MCF 10A (cell line): ENCODE data around the gene PIP4P1. TPM values are rescaled to one million over a fixed set of nuclear protein-coding genes. Genes with fewer than 3 reads are reported as not detected.

Experiments used
- BruUV-seq: library from RNA; stranded (reverse); fragments of 400-500 nt; replicated peaks from 2 replicates; lab custom pipeline; 2021; lab: Mats Ljungman, UMichigan
- CTCF ChIA-PET: fragments of 300-600 bp; sonication (Branson Sonifier 250); formaldehyde crosslinking; extraction: SDS; loops from one replicate; lab custom pipeline; 2021; ENCODE audit warnings: antibody characterized with exemption, inconsistent platforms; lab: Yijun Ruan, JAX
- POLR2A ChIA-PET: fragments of 300-600, 350-650 bp; sonication (Branson Sonifier 250); formaldehyde crosslinking; extraction: SDS; loops from one replicate; lab custom pipeline; 2020; ENCODE audit warnings: antibody characterized with exemption, inconsistent platforms; lab: Yijun Ruan, JAX
- DNase-seq: peaks from one replicate; pipeline ENCODE4 v3.0.0-alpha.2; 2018; ENCODE audit not compliant: unreplicated experiment
- H3K27ac Mint-ChIP-seq: one replicate; pipeline ENCODE4 v1.8.0; 2022; ENCODE audit warnings: mild to moderate bottlenecking, low read depth, mixed read lengths; ENCODE audit not compliant: unreplicated experiment
- H3K27me3 Mint-ChIP-seq: one replicate; pipeline ENCODE4 v1.8.0; 2022; ENCODE audit warnings: mixed read lengths; ENCODE audit not compliant: insufficient read depth, unreplicated experiment
- H3K36me3 Mint-ChIP-seq: one replicate; pipeline ENCODE4 v1.8.0; 2022; ENCODE audit warnings: mild to moderate bottlenecking, moderate library complexity, mixed read lengths; ENCODE audit not compliant: insufficient read depth, unreplicated experiment
- H3K4me1 Mint-ChIP-seq: one replicate; pipeline ENCODE4 v1.8.0; 2022; ENCODE audit warnings: mixed read lengths; ENCODE audit not compliant: insufficient read depth, unreplicated experiment
- H3K4me3 Mint-ChIP-seq: one replicate; pipeline ENCODE4 v1.8.0; 2022; ENCODE audit warnings: mild to moderate bottlenecking, moderate library complexity, mixed read lengths; ENCODE audit not compliant: unreplicated experiment
- H3K9me3 Mint-ChIP-seq: one replicate; pipeline ENCODE4 v1.8.0; 2022; ENCODE audit warnings: mixed read lengths; ENCODE audit not compliant: unreplicated experiment
- intact Hi-C: fragments of 100-400 bp; cut with micrococcal nuclease; formaldehyde crosslinking; loops from 2 replicates; pipeline ENCODE4 v1.14.1; 2022
- total RNA-seq: library from RNA; stranded (reverse); gene quantifications from 2 replicates; pipeline ENCODE4 v1.2.3, GENCODE V29; 2022
- TF ChIP-seq, protein P1 (sequence below): fragments of 200-600 bp; IDR thresholded peaks from one replicate; pipeline ENCODE4 v1.8.0; 2022; ENCODE audit warnings: antibody characterized with exemption, mild to moderate bottlenecking; ENCODE audit not compliant: unreplicated experiment

Gene PIP4P1
- total RNA-seq, 1 experiment from 2014 or later: 22.5 TPM

DNA sequence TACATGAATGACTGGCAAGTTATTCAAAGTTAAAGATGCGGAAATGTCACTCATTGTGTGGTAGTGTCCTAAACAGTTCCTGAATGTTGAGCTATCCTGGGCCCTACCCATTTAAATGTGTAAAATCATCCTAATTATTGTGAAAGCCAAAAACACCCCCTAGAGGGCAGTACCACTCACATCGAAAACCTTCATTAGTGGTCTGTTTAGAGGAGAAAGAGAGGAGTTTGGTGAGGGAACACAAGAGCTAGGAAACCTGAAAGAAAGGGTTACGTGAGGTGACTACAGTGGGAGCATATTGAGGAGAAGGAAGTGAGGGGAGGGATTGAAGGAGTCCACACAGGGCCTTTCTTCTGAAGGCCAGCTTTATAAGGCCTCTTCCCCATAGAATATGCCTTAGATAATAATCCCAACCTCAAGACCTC is 45.4 kb downstream of the PIP4P1 start:
- Mint-ChIP-seq H3K9me3 (no peaks in the 10 kb centered on the region), H3K36me3 (no peaks in the 10 kb centered on the region), H3K27ac (no peak overlapping the region), H3K27me3 (no peaks in the 10 kb centered on the region), H3K4me3 (no peak overlapping the region), H3K4me1 (no peaks in the 10 kb centered on the region)
- ChIA-PET CTCF (interaction anchor here (0.6 to 3.8 kb wide), 22 partner anchors 8 to 1759 kb away, joined by 3 to 30 read pairs (median 4); partner anchors contain the start of genes APEX1, OSGEP, PARP2 and PNP), POLR2A (interaction anchor here (0.7 to 5.6 kb wide), 5 partner anchors 39 to 320 kb away, joined by 3 to 77 read pairs (median 4); partner anchors contain the start of genes APEX1 and OSGEP)
- intact Hi-C loops: loop anchor here (1.0 kb wide), 2 partner anchors 88 to 194 kb away; no protein-coding TSS in a partner anchor
- TF ChIP-seq, protein P1, sequence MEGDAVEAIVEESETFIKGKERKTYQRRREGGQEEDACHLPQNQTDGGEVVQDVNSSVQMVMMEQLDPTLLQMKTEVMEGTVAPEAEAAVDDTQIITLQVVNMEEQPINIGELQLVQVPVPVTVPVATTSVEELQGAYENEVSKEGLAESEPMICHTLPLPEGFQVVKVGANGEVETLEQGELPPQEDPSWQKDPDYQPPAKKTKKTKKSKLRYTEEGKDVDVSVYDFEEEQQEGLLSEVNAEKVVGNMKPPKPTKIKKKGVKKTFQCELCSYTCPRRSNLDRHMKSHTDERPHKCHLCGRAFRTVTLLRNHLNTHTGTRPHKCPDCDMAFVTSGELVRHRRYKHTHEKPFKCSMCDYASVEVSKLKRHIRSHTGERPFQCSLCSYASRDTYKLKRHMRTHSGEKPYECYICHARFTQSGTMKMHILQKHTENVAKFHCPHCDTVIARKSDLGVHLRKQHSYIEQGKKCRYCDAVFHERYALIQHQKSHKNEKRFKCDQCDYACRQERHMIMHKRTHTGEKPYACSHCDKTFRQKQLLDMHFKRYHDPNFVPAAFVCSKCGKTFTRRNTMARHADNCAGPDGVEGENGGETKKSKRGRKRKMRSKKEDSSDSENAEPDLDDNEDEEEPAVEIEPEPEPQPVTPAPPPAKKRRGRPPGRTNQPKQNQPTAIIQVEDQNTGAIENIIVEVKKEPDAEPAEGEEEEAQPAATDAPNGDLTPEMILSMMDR: peak; percentile 49
- BruUV-seq: no TSS peak
- DNase-seq: peak; percentile 68

DNA sequence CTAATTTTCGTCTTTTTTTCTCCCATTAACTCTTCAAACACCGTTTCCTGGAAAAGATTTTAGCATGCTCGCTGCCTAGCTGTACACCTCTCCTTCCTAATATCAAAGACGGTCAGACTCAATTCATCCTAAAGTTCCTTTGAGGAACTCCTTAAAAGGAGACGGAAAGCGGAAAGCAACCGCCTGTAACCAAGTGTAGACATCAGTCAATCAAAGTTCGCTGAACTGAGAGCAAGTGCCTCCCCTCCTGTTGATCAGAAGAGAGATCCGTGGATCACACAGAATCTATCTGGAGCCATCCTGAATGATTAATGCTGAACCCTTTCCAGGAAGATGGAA is 47.5 kb downstream of the PIP4P1 start:
- Mint-ChIP-seq H3K27me3 (no peaks in the 10 kb centered on the region), H3K4me3 (peak overlapping the region; percentile 77), H3K9me3 (no peaks in the 10 kb centered on the region), H3K27ac (peak overlapping the region; percentile 49), H3K4me1 (peaks cover 7% of the 10 kb centered on the region), H3K36me3 (no peaks in the 10 kb centered on the region)
- ChIA-PET CTCF (interaction anchor here (0.6 to 3.8 kb wide), 12 partner anchors 10 to 885 kb away, joined by 3 to 30 read pairs (median 4); partner anchors contain the start of genes APEX1, KLHL33, OSGEP and PIP4P1), POLR2A (interaction anchor here (0.6 to 5.6 kb wide), 26 partner anchors 10 to 1097 kb away, joined by 3 to 77 read pairs (median 6); partner anchors contain the start of genes APEX1, CCNB1IP1, METTL3 and OSGEP)
- DNase-seq: peak; percentile 24
- TF ChIP-seq, protein P1: no peak
- BruUV-seq: TSS peak; percentile 84
- intact Hi-C loops: loop anchor here (1.0 to 5.0 kb wide), 3 partner anchors 42 to 71 kb away; partner anchors contain the start of genes APEX1 and PARP2

DNA sequence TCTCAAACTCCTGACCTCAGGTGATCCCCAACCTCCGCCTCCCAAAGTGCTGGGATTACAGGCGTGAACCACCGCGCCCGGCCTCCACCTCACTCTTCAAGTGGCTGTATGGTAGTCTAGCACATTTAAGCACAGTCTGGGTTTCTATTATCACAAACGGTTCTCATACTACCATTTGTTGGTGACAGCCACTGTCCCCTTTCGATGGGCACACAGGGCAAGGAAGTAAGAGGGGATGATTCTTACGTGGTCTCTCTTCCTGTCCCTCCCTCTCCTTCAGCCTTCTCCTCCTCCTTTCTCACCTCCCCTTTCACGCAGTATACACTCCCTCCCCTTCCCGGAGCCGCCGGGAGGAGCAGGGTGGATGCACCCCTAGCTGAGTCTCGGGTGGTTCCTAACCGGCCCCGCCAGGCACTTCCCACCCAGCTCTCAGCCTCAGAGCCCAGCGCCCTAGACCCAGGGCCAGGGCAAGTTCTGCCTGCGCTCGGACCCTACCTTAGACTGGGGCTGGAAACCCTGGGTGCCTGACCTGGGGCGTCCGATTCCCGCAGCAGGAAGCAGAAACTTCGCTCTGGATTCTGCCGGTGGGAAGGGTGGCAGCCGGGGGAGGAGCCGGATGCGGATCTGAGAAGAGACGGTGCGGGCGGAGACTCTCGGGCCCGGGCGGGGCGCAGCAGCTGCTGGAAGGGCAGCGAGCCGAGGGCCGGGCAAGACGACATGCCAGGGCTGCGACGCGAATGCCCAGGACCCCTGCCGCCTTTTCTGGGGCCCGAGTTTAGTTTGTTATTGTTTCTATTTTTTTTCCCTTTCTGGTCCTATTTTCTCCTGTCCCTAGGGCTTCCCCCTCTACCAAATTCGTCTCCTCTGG is 48.1 kb downstream of the PIP4P1 start, which contains the start of gene TEP1:
Gene TEP1 (minus strand): TSS at position 626 of the 868 bp plus-strand sequence. CDS start 5,062 bp downstream, outside the sequence.
- intact Hi-C loops: loop anchor here (1.0 to 5.0 kb wide), 3 partner anchors 42 to 71 kb away; partner anchors contain the start of genes APEX1 and PARP2

More for the DNA sequence above, 48.1 kb downstream of the PIP4P1 start, which contains the start of gene TEP1:
- Mint-ChIP-seq H3K27me3 (no peaks in the 10 kb centered on the region), H3K4me1 (peaks cover 7% of the 10 kb centered on the region), H3K36me3 (peaks cover 1% of the 10 kb centered on the region), H3K4me3 (peak within 1 kb of the TSS; percentile 77), H3K9me3 (no peaks in the 10 kb centered on the region), H3K27ac (peak within 1 kb of the TSS; percentile 49)
- ChIA-PET POLR2A (interaction anchor here (0.6 to 5.6 kb wide), 28 partner anchors 9 to 1098 kb away, joined by 3 to 77 read pairs (median 6); partner anchors contain the start of genes APEX1, CCNB1IP1, METTL3 and OSGEP), CTCF (interaction anchor here (0.6 to 3.8 kb wide), 10 partner anchors 12 to 886 kb away, joined by 3 to 30 read pairs (median 4); partner anchors contain the start of genes APEX1, OSGEP and PIP4P1)
- DNase-seq: peak; percentile 87
- BruUV-seq: TSS peak; percentile 64
- TF ChIP-seq, protein P1: no peak
